AG09319 (cell line): ENCODE results near the gene STK32B.
A peak's percentile ranks its signal among the peaks of the same experiment; 100 is the strongest.

ENCODE experiments used
- DNase-seq: peaks from one replicate; pipeline ENCODE4 v3.0.0-alpha.2; 2010; ENCODE audit warnings: low read depth; ENCODE audit errors: extremely low read depth
- TF ChIP-seq, protein P1 (sequence below): IDR thresholded peaks from 2 replicates; pipeline ENCODE4 v1.5.1; 2011; ENCODE audit warnings: low read depth, mild to moderate bottlenecking, inconsistent platforms, low read length, moderate library complexity

Gene STK32B

DNA sequence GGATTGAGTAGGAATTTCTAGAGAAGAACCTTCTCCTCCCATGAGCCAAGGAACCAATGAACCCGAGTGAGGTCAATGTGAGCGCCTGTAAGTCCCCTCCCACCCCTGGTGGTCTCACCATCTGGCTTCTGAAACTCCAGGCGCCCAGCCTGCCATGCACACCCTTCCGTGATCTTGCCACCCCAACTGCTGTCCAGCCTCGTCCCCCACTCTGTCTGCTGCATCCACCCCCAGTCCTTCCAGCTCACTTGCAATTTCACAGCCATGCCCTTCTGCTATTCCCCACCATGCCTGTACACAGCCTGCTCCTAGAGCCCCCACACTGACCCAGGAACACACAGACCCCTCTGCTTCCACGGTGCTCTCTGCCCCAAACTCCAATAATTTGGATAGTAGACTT, 323.7 kb downstream of the STK32B start:
- no peak for DNase-seq
- TF ChIP-seq, protein P1, sequence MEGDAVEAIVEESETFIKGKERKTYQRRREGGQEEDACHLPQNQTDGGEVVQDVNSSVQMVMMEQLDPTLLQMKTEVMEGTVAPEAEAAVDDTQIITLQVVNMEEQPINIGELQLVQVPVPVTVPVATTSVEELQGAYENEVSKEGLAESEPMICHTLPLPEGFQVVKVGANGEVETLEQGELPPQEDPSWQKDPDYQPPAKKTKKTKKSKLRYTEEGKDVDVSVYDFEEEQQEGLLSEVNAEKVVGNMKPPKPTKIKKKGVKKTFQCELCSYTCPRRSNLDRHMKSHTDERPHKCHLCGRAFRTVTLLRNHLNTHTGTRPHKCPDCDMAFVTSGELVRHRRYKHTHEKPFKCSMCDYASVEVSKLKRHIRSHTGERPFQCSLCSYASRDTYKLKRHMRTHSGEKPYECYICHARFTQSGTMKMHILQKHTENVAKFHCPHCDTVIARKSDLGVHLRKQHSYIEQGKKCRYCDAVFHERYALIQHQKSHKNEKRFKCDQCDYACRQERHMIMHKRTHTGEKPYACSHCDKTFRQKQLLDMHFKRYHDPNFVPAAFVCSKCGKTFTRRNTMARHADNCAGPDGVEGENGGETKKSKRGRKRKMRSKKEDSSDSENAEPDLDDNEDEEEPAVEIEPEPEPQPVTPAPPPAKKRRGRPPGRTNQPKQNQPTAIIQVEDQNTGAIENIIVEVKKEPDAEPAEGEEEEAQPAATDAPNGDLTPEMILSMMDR: no peak

DNA sequence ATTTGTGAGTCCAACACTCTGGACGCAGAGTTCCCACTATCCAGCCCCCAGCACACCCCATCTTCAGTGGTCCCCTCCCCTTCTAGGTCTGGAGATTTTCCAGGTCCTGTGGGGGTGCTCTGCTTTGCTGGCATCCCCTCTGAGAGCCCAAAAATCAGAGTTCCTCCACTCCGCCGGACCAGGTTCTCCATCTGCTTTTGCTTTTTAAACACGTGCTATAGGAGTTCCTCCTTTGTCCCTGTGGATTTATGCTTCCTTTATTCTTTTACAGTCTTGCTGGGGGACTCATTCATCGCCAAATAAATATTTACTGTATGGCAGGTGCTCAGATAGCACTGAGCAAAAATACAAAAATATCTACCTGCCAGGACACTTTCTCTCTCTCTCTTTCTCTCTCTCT, 324.7 kb downstream of the STK32B start:
- TF ChIP-seq, protein P1: no peak
- DNase-seq: no peak

DNA sequence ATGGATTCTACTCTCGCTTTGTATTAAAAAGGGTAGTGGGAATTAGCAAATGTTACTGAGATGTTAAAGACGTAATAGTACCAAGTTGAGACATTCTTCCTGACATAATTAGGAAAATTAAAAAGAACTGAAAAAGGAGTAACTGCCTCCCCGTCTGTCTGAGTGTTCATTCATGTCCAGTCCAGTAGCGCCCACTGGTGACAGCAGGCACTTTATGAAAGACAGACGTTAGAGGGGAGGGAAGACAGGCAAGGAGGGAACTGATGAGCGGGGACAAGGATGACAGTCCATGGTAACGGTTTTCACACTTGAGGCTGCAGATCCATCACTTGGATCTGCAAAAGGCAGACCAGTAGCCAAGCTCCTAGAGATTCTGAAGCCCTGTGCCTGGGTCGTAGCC, 326.7 kb downstream of the STK32B start:
- no peak for DNase-seq
- TF ChIP-seq, protein P1: peak; percentile 47

DNA sequence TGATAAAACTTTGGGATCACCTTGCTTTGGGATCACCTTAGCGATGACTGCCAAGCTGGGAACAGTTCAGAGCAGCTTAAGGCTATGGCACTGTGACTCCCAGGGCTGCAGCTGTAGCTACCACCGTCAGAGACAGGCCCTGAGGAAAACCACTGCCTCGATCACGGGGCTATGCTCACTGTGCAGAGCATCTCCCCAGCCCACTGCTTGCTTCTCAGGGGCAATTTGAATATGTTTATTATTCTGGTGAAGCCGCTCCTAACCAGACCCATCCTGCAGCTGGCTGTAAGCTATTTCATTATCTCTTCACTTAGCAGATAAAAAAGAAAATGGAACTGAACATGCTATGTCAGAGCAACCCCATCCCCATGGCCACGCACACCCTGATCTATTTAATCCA, 328.6 kb downstream of the STK32B start:
- DNase-seq: no peak
- TF ChIP-seq, protein P1: no peak

DNA sequence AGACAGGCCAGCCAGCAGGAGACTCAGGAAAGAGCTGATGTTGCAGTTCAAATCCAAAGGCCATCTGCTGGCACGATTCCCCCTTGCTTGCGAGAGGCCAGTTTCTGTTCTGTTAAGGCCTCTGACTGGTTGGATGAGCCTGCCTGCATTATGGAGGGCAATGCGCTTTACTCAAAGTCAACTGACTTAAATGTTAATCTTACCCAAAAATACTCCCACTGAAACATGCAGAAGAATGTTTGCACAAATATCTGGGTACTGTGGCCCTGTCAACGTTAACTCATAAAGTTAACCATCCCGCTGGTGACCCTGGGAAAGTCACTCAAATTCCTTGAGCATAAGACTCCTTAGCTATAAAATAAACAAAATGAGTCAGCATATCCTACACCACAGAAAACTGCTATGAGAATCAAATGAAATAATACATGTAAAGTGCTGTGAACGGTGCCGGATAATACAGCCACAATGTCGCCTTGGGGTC, 330.7 kb downstream of the STK32B start:
- TF ChIP-seq, protein P1: no peak
- DNase-seq: no peak

DNA sequence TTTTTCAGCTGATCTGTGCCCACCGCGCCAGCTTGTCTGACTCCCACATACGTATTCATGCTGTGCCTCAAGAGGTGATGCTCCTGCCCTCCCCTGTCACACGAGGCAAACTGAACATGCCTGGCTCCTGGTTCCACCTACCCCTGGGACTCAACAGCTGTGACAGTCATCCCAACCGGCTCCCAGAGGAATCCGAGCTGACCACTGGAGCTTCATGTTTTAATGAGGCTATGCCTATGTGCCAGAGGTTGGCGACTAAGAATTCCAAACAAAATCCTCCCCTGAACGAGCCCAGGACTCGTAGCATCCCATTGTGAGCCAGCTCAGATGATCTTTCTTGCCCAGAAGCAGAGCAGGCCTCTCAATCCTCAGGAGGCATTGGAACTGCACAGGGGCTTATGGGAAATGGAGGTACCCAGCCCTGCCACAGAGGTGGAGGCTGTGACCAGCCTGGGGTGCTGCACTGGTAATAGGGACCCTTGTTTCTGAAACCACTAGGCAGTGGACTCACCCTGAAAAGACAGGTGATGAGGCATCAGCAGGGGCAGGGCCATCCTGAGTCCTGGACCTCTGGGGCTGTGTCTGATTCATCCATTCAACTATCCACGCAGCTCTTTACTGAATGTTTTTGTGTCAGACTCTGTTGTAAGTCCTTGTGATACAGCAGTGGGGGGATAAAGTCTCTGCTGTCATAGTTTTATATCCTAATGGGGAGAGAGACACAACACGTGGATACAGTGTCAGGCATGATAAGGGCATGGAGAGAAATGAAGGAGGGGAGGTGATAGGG, 332.1 kb downstream of the STK32B start:
- DNase-seq: no peak
- TF ChIP-seq, protein P1: no peak

DNA sequence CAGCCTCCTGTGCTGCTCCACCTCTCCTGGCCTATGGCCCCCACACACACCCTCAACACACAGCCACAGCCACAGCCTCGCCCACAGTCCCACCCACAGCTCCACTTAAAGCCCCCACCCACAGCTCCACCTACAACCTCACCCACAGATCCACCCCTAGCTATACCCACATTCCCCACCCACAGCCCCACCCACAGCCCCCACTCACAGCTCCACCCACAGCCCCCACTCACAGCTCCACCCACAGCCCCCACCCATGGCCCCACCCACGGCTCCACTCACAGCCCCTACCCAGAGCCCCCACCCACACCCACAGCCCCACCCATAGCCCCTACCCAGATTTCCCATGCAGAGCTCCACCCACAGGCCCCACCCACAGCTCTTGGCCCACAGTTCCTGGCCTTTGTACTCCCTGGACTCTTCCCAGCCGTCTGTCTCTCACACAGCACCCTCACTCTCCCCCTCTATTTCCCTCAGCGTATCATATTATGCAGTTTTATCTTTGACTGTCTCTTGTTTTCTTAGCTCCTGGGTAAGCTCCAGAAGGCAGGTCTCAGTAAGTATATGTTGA, 334.5 kb downstream of the STK32B start:
- TF ChIP-seq, protein P1: no peak
- DNase-seq: no peak
